WTC11 (cell line): Measurements from ENCODE around the gene PFKM. TPM values are rescaled to one million over a fixed set of nuclear protein-coding genes. Genes with fewer than 3 reads are reported as not detected.

Experiments used
- AFF4 ChIP-seq: sonication (generic); formaldehyde crosslinking; IDR thresholded peaks from 2 replicates; pipeline ENCODE4 v1.8.1; 2023; ENCODE audit warnings: mild to moderate bottlenecking, missing genetic modification reagents, borderline replicate concordance
- CBFB ChIP-seq: sonication (generic); formaldehyde crosslinking; IDR thresholded peaks from 2 replicates; pipeline ENCODE4 v1.8.1; 2022; ENCODE audit warnings: mild to moderate bottlenecking, low read depth, missing genetic modification reagents
- E2F4 ChIP-seq: sonication (generic); formaldehyde crosslinking; IDR thresholded peaks from 2 replicates; pipeline ENCODE4 v1.8.1; 2022; ENCODE audit warnings: low read depth, mild to moderate bottlenecking, moderate library complexity, missing genetic modification reagents, borderline replicate concordance
- E2F5 ChIP-seq: sonication (generic); formaldehyde crosslinking; IDR thresholded peaks from 2 replicates; pipeline ENCODE4 v1.8.1; 2022; ENCODE audit warnings: mild to moderate bottlenecking, moderate library complexity, missing genetic modification reagents
- ERG ChIP-seq: fragments of 250-450 bp; sonication (Bioruptor Pico); IDR thresholded peaks from 2 replicates; pipeline ENCODE4 v1.8.0; 2021; ENCODE audit warnings: mild to moderate bottlenecking
- ETV6 ChIP-seq: sonication (generic); formaldehyde crosslinking; IDR thresholded peaks from 2 replicates; pipeline ENCODE4 v1.8.1; 2022; ENCODE audit warnings: mild to moderate bottlenecking, missing genetic modification reagents
- FOXK1 ChIP-seq: sonication (generic); formaldehyde crosslinking; IDR thresholded peaks from 2 replicates; pipeline ENCODE4 v1.8.0; 2022; ENCODE audit warnings: mild to moderate bottlenecking, moderate library complexity, missing genetic modification reagents
- FOXP1 ChIP-seq: sonication (generic); formaldehyde crosslinking; IDR thresholded peaks from 2 replicates; pipeline ENCODE4 v1.8.0; 2022; ENCODE audit warnings: missing genetic modification reagents, mild to moderate bottlenecking, moderate library complexity, borderline replicate concordance
- HMGXB4 ChIP-seq: sonication (generic); formaldehyde crosslinking; IDR thresholded peaks from 2 replicates; pipeline ENCODE4 v1.8.1; 2023; ENCODE audit warnings: mild to moderate bottlenecking, moderate library complexity, missing genetic modification reagents
- MAX ChIP-seq: sonication (generic); formaldehyde crosslinking; IDR thresholded peaks from 2 replicates; pipeline ENCODE4 v1.8.0; 2022; ENCODE audit warnings: mild to moderate bottlenecking, missing genetic modification reagents
- MXD4 ChIP-seq: fragments of 250-450 bp; sonication (Bioruptor Pico); IDR thresholded peaks from 2 replicates; pipeline ENCODE4 v1.8.0; 2021; ENCODE audit warnings: mild to moderate bottlenecking, moderate library complexity, borderline replicate concordance
- NFATC4 ChIP-seq: fragments of 250-450 bp; sonication (Bioruptor Pico); IDR thresholded peaks from 2 replicates; pipeline ENCODE4 v1.9.0; 2021; ENCODE audit warnings: mild to moderate bottlenecking
- NFE2L1 ChIP-seq: sonication (generic); formaldehyde crosslinking; IDR thresholded peaks from 2 replicates; pipeline ENCODE4 v1.8.1; 2023; ENCODE audit warnings: missing genetic modification reagents
- NR2C2 ChIP-seq: sonication (generic); formaldehyde crosslinking; IDR thresholded peaks from 2 replicates; pipeline ENCODE4 v1.8.0; 2022; ENCODE audit warnings: mild to moderate bottlenecking, missing genetic modification reagents
- PRDM15 ChIP-seq: sonication (generic); formaldehyde crosslinking; IDR thresholded peaks from 2 replicates; pipeline ENCODE4 v1.8.0; 2022; ENCODE audit warnings: missing genetic modification reagents
- RORB ChIP-seq: fragments of 250-450 bp; sonication (Bioruptor Pico); IDR thresholded peaks from 2 replicates; pipeline ENCODE4 v1.9.0; 2021; ENCODE audit warnings: mild to moderate bottlenecking
- SMAD3 ChIP-seq: sonication (generic); formaldehyde crosslinking; IDR thresholded peaks from 2 replicates; pipeline ENCODE4 v1.8.0; 2022; ENCODE audit warnings: missing genetic modification reagents, mild to moderate bottlenecking, borderline replicate concordance
- USF1 ChIP-seq: sonication (generic); formaldehyde crosslinking; IDR thresholded peaks from 2 replicates; pipeline ENCODE4 v1.8.0; 2022; ENCODE audit warnings: mild to moderate bottlenecking, missing genetic modification reagents
- ZNF121 ChIP-seq: sonication (generic); formaldehyde crosslinking; IDR thresholded peaks from 2 replicates; pipeline ENCODE4 v1.8.0; 2023; ENCODE audit warnings: missing genetic modification reagents
- ZNF219 ChIP-seq: sonication (generic); formaldehyde crosslinking; IDR thresholded peaks from 2 replicates; pipeline ENCODE4 v1.8.0; 2023; ENCODE audit warnings: missing genetic modification reagents, mild to moderate bottlenecking, borderline replicate concordance
- ZNF263 ChIP-seq: sonication (generic); formaldehyde crosslinking; IDR thresholded peaks from 2 replicates; pipeline ENCODE4 v1.8.1; 2022; ENCODE audit warnings: low read depth, mild to moderate bottlenecking, moderate library complexity, missing genetic modification reagents
- ZSCAN18 ChIP-seq: fragments of 250-450 bp; sonication (Bioruptor Pico); IDR thresholded peaks from 2 replicates; pipeline ENCODE4 v2.1.2; 2022; ENCODE audit warnings: mild to moderate bottlenecking, moderate library complexity
- total RNA-seq: library from RNA; stranded (reverse); gene quantifications from 3 replicates; pipeline ENCODE4 v1.2.3, GENCODE V29; 2021

Gene PFKM
- total RNA-seq, 1 experiment from 2014 or later, result 99.3 TPM

GRCh38 chr12:48105867-48106680 is 13.1 kb upstream of the PFKM start, which contains the start of gene SENP1 (continued):
- peak; percentile 86 for TF ChIP-seq PRDM15 (CRISPR knock-in tag)
- no peak for TF ChIP-seq ERG
- peak; percentile 60; the same call in 1 of the 2 replicates for TF ChIP-seq FOXK1 (CRISPR knock-in tag)
- peak; percentile 85 for TF ChIP-seq HMGXB4
- peak; percentile 94; the same call in 1 of the 2 replicates for TF ChIP-seq E2F5 (CRISPR knock-in tag)
- TF ChIP-seq ZNF121 (CRISPR knock-in tag), result no peak
- TF ChIP-seq RORB (CRISPR knock-in tag), result no peak
- no peak for TF ChIP-seq NFE2L1
- TF ChIP-seq MXD4 (CRISPR knock-in tag), result no peak
- TF ChIP-seq ETV6 (CRISPR knock-in tag), result peak; percentile 61; the same call in 1 of the 2 replicates
- TF ChIP-seq SMAD3 (CRISPR knock-in tag), result no peak
- TF ChIP-seq MAX (CRISPR knock-in tag), result peak; percentile 38; the same call in 1 of the 2 replicates
- TF ChIP-seq FOXP1 (CRISPR knock-in tag), result peak; percentile 69; the same call in 1 of the 2 replicates
- no peak for TF ChIP-seq ZSCAN18 (CRISPR knock-in tag)
- peak; percentile 90; the same call in 1 of the 2 replicates for TF ChIP-seq E2F4
- no peak; the same call in 1 of the 2 replicates for TF ChIP-seq ZNF219 (CRISPR knock-in tag)
- 0 out of 2 replicates have a peak, but pooled peaks have one; percentile 28 for TF ChIP-seq AFF4 (CRISPR knock-in tag)
- TF ChIP-seq ZNF263 (CRISPR knock-in tag), result no peak
- 0 out of 2 replicates have a peak, but pooled peaks have one; percentile 44 for TF ChIP-seq NR2C2 (CRISPR knock-in tag)
- peak; percentile 49; the same call in 1 of the 2 replicates for TF ChIP-seq USF1 (CRISPR knock-in tag)
- no peak for TF ChIP-seq NFATC4 (CRISPR knock-in tag)
- TF ChIP-seq CBFB (CRISPR knock-in tag), result no peak
